NCI-H2029 (cell line): ENCODE results near the gene WDR64.

ENCODE experiments used
- DNase-seq: peaks from one replicate; lab custom pipeline; 2025; lab: John Stamatoyannopoulos, UW

Gene WDR64

GRCh38 chr1:241652012-241652411, at the start of gene WDR64:
Gene WDR64 (plus strand): TSS chr1:241652281. CDS start chr1:241652485, 204 bp downstream.
- no peak for DNase-seq

GRCh38 chr1:241603731-241604245, 48.3 kb upstream of the WDR64 start:
- no peak for DNase-seq

- DNase-seq, result no peak
Measured at GRCh38 chr1:241605146-241605805, 46.8 kb upstream of the WDR64 start.

- DNase-seq, result no peak
Measured at GRCh38 chr1:241606544-241606943, 45.5 kb upstream of the WDR64 start.

GRCh38 chr1:241607497-241607896, 44.6 kb upstream of the WDR64 start:
- no peak for DNase-seq

- no peak for DNase-seq
Measured at GRCh38 chr1:241608379-241609033, 43.6 kb upstream of the WDR64 start.

- DNase-seq, result peak; percentile 77
Measured at GRCh38 chr1:241610056-241610815, 41.8 kb upstream of the WDR64 start.

GRCh38 chr1:241611063-241611462, 41.0 kb upstream of the WDR64 start:
- DNase-seq, result peak; percentile 25

GRCh38 chr1:241611736-241612135, 40.3 kb upstream of the WDR64 start:
- no peak for DNase-seq

GRCh38 chr1:241612533-241613477, 39.3 kb upstream of the WDR64 start:
- DNase-seq, result no peak

- DNase-seq, result no peak
Measured at GRCh38 chr1:241614144-241614543, 37.9 kb upstream of the WDR64 start.

- no peak for DNase-seq
Measured at GRCh38 chr1:241614572-241614971, 37.5 kb upstream of the WDR64 start.

- no peak for DNase-seq
Measured at GRCh38 chr1:241615043-241615974, 36.8 kb upstream of the WDR64 start.

- DNase-seq, result no peak
Measured at GRCh38 chr1:241617426-241617825, 34.7 kb upstream of the WDR64 start.

GRCh38 chr1:241622669-241623068, 29.4 kb upstream of the WDR64 start:
- no peak for DNase-seq

- no peak for DNase-seq
Measured at GRCh38 chr1:241624935-241625334, 27.1 kb upstream of the WDR64 start.

GRCh38 chr1:241627453-241628259, 24.4 kb upstream of the WDR64 start:
- peak; percentile 11 for DNase-seq

GRCh38 chr1:241630005-241630404, 22.1 kb upstream of the WDR64 start:
- no peak for DNase-seq

GRCh38 chr1:241630476-241630875, 21.6 kb upstream of the WDR64 start:
- no peak for DNase-seq

- DNase-seq, result no peak
Measured at GRCh38 chr1:241630899-241631298, 21.2 kb upstream of the WDR64 start.
